Cerebellar nuclear complex (tissue), 1 donor: ENCODE data around the gene PABPN1L.
"Not testable (repeated sequence)": the region's sequence is repeated elsewhere in the genome, so short reads cannot be mapped to it uniquely, and the experiment has no call there.

Experiments
- DNase-seq, 2 experiments: peaks; one replicate each; lab custom pipeline; 2025; lab: John Stamatoyannopoulos, UW

Gene PABPN1L

DNA sequence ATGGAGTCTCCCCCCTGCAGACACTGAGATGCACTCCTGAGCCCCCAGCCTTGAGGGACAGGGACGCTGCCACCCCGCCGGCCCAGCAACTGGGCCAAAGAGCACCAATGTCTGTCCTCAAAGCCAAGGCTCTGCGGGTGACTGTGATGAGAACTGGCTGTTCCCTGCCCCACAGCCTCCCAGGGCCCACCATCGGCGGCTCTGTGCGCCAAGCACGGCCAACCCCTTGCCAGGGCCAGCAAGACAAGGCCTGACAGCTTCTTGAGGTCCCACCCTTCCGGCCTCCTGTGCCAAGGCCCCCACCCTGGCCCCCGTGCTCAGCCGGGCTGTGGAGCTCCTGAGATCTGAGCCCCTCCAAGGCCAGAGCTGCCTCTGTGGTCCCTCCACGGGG lies 34.2 kb upstream of the PABPN1L start:
- no peak for DNase-seq

- DNase-seq: no peak
Measured at GRCh38 chr16:88899901-88900661, 33.6 kb upstream of the PABPN1L start.

DNA sequence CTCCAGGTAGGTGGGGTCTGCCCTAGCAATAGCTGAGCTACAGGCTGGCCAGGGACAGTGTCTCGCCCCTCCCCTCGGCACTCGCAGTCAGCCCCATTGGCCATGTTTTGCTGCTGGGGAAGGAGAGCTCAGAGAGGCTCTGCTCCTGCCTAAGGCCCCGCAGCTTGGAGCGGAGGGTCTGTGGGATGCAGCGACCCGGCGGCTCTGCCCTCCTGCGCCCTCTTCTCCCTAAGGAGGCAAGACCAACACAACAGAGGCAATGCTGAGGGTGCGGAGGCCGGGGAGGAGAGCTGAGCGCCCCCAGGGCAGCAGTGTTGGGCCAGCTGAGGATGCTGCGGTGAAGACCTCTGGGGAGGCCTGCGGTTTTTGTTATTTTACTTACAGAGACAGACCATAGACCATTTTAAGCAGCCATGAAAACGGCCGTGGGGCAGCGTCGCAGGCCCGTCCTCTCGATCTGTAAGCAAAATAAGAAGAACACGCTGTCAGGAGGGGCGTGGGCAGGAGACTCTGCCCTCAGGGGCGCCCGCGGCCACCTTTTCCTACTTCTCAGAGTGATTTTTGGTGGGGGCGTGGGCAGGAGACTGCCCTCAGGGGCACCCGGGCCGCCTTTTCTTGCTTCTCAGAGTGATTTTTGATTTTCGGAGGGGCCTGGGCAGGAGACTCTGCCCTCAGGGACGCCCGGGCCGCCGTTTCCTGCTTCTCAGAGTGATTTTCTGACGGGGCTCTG lies 31.4 kb upstream of the PABPN1L start:
- DNase-seq: no peak

- no peak for DNase-seq
Measured at GRCh38 chr16:88896238-88897070, 30.0 kb upstream of the PABPN1L start.

GRCh38 chr16:88895335-88895734 lies 28.9 kb upstream of the PABPN1L start:
- DNase-seq: no peak

DNA sequence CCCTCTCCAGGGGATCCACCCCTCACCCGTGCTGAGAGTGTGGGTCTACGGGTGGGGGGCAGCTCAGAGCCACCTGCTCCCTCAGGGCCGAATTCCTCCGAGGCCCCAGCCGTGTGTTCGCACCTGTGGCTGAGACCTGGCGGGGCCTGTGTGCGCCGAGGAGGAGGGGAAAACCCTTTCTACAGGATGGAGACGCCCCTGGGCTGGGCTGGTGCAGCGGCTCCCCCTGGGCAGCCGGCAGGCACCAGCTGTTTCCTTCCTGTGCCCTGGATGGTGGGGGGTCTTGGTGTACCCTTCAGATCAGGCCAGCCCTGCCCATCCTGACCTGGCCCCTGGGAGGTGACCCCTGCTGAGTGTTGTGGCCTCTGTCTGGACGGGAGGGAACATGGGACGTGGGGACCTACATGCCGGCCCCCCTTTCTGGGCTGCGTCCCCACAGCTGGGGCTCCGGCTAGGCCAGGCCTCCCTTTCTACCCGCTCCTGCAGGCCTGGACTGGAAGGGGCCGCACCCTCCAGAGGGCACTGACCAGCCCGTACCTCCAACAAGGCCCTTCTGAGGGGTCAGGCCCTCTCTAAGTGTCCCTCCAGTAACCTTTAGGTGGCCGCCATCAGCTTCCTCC lies 28.3 kb upstream of the PABPN1L start:
- DNase-seq: no peak

DNA sequence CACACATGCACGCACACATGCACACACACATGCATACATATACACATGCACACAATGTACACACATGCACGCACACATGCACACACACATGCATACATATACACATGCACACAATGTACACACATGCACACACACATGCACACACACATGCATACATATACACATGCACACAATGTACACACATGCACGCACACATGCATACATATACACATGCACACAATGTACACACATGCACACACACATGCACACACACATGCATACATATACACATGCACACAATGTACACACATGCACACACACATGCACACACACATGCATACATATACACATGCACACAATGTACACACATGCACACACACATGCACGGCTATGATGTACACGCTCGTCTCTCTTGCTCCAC lies 27.8 kb upstream of the PABPN1L start:
- DNase-seq: not testable (repeated sequence)

- no peak for DNase-seq
Measured at GRCh38 chr16:88893127-88893968, 26.9 kb upstream of the PABPN1L start.

DNA sequence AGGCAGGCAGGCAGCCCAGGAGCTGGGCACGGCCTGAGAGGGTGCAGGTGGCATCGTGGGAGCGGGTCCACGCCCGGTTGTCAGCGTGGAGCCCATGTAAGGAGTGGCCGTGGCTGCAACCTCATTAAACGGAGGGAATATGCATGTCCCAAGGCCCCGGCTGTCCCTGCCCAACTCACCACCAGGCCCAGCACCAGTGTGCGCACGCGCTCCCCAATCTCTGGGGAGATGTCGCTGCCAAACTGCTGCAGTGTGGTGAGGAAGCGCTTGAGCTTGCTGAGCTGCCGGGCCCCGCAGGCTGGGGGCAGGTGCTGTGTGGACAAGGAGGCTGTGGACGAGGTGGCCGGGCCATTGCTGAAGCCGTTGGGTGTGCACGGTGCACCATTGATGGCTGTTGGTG lies 25.6 kb upstream of the PABPN1L start:
- DNase-seq: no peak

DNA sequence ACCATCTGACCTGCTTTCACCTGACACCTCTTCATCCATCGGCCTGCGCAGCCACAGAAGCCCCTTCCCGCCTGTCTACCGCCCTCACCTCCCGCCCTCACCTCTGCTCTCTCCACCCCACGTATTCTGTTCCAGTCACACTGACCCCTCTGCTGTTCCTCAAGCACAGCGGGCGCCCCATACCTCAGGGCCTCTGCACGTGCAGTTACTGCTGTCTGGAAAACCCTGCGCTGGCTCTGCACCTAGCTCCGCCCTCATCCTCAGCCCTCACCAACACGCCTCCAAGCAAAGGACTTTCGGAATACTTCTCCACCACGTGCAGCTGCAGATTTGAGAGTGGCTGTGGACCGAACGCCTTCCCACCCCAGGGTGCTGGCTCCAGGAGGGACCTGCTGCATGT lies 24.6 kb upstream of the PABPN1L start:
- DNase-seq: no peak

DNA sequence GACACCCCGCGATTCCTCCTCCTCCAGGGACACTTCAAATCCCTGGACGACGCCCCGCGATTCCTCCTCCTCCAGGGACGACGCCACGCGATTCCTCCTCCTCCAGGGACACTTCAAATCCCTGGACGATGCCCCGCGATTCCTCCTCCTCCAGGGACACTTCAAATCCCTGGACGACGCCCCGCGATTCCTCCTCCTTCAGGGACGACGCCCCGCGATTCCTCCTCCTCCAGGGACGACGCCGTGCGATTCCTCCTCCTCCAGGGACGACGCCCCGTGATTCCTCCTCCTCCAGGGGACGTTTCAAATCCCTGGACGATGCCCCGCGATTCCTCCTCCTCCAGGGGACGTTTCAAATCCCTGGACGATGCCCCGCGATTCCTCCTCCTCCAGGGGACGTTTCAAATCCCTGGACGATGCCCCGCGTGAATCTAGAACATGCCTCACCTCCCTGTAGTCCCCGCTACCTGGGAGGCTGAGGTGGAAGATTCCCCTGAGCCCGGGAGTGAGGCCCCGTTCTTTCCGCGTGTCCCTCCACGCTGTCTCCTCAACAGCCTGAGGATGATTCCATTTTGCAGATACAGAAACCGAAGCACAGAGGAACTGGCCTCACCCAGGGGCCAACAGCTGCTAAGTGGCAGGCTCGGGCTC lies 23.4 kb upstream of the PABPN1L start:
- DNase-seq: not testable (repeated sequence)

DNA sequence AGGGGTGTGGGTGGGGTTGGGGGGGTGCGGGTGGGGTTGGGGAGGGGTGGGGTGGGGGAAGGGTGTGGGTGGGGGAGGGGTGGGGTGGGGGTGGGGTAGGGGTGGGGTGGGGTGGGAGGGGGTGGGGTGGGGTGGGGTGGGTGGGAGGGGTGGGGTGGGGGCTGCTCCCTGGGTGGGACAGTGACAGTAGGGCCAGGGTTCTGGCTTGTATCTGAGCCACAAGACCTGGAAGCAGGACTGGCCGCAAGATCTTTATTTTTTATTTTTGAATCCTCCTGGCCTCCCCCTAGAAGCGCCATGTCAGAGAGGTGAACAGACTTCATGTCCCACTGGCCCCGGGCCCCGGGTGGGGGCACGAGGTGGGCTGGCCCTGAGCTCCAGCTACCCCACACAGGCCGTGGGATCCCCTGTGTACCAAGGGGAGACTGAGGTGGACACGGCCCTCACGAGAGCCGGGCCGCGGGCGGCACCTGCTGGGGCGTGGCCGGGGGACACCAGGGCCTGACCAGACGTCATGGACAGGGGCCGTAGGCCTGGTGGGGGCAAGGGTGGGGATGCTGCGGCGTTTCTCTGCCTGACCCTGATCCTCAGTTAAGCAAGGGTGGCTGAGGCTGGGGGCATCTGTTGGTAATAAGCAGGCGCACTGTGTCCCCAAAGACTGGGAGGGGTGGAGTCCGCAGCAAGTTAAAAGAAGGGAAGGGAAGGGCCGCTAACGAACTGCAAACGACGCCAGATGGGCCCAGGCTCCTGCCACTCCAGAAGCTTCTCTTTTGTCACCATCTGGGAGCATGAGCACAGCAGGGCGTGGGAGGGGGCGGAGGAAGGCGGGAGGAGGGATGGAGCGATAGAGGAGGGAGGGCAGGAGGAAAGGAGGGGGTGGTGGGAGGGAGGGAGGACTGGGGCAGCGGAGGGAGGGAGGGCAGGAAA lies 22.3 kb upstream of the PABPN1L start:
- no peak for DNase-seq

DNA sequence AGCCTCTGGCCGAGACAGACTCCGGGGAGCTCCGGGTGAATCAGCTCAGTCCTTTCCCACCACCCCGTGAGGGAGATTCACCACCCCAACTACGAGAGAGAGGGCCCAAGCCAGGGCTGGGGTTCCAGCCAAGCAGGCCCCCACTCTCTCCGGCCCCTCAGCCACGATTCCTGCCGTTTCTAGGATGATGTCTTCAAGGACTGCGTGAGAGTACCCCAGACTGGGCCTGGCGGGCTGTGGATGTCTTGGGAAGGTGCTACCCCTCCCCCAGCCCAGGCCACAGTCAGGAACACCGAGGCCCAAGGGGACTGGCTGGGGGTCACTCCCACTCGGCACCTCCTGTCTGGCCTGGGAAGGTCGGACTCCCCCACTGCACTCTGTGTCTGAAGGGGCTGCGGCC lies 21.6 kb upstream of the PABPN1L start:
- DNase-seq: no peak

- DNase-seq: peak in 1 of 2 experiments; percentile 65
Measured at GRCh38 chr16:88886845-88887521, 20.5 kb upstream of the PABPN1L start.

DNA sequence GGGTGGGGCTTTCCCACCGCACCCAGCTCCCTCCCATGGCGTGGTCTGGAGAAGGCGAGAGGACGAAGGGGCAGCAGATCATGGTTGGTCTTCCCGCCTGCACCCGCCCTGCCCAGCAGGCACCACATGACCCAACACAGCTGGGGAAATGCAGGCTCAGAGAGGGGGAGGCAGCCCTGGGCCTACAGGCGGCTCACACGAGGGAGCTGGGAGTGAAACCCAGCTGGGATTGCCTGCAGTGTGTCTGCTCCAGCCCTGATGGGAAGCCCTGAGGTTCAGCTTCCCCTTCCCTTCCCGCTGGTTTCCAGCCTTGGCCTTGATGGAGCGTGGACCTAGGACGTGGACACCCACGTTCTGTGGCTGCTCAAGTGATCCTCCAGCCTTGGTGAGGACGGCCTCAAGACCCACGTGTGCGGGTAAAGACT lies 20.0 kb upstream of the PABPN1L start:
- no peak for DNase-seq

- DNase-seq: peak in 1 of 2 experiments; percentile 46
Measured at GRCh38 chr16:88885693-88886280, 19.3 kb upstream of the PABPN1L start.

- no peak for DNase-seq
Measured at GRCh38 chr16:88884569-88885271, 18.3 kb upstream of the PABPN1L start.

GRCh38 chr16:88883946-88884345 lies 17.5 kb upstream of the PABPN1L start:
- DNase-seq: no peak
